Measurements from ENCODE around the gene CLMN.
A peak's percentile ranks its signal among the peaks of the same experiment; 100 is the strongest.

The CLMN gene, protein sequence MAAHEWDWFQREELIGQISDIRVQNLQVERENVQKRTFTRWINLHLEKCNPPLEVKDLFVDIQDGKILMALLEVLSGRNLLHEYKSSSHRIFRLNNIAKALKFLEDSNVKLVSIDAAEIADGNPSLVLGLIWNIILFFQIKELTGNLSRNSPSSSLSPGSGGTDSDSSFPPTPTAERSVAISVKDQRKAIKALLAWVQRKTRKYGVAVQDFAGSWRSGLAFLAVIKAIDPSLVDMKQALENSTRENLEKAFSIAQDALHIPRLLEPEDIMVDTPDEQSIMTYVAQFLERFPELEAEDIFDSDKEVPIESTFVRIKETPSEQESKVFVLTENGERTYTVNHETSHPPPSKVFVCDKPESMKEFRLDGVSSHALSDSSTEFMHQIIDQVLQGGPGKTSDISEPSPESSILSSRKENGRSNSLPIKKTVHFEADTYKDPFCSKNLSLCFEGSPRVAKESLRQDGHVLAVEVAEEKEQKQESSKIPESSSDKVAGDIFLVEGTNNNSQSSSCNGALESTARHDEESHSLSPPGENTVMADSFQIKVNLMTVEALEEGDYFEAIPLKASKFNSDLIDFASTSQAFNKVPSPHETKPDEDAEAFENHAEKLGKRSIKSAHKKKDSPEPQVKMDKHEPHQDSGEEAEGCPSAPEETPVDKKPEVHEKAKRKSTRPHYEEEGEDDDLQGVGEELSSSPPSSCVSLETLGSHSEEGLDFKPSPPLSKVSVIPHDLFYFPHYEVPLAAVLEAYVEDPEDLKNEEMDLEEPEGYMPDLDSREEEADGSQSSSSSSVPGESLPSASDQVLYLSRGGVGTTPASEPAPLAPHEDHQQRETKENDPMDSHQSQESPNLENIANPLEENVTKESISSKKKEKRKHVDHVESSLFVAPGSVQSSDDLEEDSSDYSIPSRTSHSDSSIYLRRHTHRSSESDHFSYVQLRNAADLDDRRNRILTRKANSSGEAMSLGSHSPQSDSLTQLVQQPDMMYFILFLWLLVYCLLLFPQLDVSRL

DNA sequence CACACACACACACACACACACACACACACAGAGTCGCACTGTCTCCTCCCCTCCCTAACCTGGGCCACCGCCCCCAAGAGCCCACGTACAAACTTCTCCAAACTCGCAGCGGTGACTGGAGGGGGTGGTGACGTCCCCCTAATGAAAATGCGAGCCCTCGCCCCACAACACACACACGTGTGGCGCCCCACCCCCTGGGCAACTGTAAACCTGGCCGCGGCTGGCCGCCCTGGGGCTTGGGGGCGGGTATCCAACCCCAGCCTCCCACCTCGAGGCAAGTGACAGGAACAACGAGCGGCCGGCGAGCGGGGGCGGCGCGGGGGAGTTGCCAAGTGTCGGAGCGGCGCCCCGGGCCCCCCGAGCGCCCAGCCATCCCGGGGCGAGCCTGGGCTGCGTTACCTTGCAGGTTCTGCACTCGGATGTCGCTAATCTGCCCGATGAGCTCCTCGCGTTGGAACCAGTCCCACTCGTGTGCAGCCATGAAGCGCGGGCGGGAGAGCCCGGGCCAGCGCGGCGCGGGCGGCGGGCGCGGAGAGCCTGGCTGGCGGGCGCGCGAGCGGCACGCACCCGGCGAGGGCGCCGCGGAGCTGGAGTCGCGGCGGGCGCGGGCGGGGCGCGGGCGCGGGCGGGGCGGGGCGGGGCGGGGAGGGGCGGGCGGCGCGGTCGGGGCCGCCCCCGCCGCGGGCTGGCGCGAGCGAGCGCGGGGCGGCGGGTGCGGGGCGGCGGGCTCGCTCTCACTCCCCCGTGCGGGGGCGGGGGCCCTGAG lies at the start of gene CLMN:
TSS of gene CLMN (minus strand) at position 597 of the 766 bp plus-strand sequence. CDS start at position 481, 116 bp downstream.
- DNase-seq = peak in 1 of 2 experiments; percentile 44

- DNase-seq = no peak
These were observed 45.7 kb upstream of the CLMN start for GRCh38 chr14:95365401-95365800.

DNA sequence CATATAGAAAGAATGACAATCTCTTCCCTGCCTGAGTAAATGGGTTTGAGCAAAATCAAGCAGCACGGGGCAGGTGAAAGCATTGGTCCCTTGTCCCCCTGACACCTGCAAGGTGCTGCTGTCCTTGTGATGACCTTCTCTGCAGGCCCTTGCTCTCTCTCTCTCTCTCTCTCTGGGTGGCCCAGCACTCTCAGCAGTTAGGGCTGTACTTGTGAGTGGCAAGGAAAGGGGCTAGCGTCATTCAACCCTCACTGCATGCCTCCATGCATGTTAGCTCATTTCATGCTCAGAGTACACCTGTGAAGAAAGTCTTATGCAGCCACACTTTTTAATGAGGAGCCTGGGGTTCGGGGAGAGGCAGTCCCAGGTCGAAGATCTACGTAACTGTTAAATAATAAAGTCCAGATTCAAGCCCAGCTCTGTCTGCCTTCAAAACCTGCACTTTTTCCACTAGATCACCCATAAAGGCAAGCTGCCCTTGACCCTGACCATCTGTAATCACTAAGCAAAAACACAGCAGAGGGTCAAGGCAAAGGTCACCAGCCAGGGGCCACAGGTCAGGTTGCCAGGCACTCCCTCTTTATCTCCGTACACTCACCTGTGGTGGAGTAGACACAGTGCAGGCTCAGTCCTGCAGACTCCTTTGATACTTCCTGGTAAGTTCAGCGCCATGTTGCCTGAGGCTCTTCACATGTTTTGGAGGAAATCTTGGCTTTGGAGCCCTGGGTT lies 44.9 kb upstream of the CLMN start:
- DNase-seq = no peak

GRCh38 chr14:95363468-95363954 lies 43.8 kb upstream of the CLMN start:
- DNase-seq = no peak

GRCh38 chr14:95362138-95362494 lies 42.4 kb upstream of the CLMN start:
- no peak for DNase-seq

GRCh38 chr14:95361373-95362137 lies 41.8 kb upstream of the CLMN start:
- no peak for DNase-seq

DNA sequence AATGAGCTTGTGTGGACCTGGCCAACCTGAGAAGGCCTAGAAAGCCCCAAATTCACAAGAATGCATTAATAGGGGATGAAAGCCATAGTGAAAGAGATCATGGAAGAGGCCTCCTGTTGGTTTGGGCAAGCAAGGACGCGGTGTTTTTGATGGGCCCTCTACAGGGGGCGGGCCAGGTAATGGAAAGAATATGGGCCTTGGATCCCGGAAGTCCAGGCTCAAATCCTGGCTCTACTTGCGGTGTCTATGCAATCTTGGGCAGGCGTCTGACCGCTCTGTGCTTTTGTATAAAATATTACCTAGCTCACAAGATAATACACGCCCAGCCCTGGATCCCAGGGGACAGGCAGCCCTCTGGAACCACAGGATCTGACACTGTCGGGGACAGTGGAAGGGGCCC lies 41.1 kb upstream of the CLMN start:
- no peak for DNase-seq

DNA sequence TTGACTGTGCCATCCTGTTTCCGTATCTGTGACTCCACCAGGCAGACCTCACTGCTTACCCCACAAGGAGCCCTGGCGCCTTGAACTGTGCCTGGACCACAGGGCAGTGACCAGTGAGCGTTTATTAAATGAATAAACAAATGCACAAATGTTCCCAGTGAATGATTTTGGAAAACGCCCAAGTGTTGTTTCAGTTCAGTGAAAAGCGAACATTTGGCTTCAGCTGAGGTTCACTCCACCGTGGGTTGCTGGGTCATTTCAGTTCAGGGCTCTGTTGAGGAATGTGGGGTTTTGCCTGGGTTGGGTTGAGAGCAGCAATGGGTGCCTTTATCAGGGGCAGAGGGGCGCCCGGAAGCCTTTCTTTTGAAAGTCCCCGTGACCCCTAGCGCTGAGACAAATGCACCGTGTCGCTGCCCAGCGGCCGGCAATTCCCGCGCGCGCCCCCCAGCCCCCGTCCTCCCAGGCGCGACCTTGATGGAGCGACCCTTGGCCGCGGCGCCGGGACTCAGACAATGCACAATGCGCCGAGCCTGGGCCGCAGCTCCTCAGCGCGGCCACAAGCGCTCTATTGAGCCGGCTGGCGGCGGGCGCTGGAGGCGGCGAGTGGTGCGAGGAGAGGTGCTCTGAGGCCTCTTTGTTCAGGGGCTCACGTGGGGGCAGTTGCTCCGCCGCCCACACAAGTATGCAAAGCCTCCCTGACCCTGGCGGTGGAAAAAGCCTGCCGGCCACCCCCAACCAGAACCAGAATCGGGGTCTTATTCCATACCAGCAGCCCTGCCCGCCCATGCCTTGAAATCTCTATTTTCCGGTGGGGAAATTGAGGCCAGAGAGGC lies 40.5 kb upstream of the CLMN start:
- DNase-seq = no peak

DNA sequence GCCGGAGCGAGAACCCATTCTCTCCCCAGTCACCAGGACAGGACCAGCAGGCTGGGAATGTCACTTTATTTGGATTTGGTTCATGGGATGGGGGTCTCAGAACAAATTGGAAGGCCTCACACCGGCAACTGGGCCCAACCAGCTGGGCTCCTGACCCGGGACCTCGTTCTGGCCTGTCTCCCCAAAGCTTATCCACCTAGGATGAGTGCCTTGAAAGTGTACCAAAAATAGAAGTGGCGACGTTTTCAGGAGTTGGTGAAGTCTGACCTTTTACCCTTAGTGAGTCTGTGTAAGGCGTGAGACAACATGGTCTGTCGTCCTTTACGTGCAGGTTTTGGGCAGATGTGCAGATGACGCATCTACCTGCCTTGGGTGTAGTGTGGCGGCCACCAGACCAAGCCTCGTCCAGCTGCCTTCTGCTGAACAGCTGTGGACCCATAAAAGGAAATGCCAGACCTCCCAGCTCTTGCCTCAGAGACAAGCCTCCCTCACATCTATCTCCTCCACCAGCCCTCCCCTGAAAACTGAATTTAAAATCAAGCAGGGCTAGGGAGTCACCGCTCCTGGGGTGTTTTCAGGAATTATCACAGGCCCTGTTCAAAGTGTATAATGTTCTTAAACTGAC lies 36.6 kb upstream of the CLMN start:
- DNase-seq = no peak

DNA sequence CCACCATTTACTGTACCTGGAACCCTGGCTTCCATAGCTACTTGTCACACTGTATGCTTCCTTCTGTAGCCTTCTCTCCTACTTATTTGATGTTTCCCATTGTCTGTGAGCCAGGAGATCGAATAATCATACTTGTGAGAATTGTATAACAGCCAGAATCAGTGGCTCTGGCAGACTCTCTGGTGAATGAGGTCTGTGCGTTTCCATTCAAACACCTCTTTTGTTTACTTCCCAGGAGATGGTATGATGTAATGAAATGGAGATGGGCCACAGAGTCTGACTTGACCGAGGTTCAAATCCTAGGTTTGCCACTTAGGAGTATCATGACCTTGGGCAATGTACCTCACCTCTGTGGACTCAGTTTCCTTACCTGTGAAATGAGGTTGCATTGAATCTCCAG lies 35.7 kb upstream of the CLMN start:
- no peak for DNase-seq

DNA sequence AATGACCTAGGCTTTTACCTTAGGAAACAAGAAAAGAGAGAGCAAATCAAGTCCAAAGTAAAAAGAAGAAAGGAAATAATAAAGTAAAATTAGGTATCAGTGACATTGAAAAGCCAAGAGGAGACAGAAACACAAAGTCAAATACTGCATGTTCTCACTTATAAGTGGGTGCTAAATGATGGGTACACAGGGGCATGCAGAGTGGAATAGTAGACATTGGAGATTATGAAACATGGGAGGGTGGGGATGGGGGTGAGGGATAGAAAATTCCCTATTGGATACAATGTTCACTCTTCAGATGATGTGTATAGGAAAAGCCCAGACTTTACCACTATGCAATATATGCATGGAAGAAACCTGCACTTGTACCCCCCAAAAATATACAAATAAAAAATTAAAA lies 35.1 kb upstream of the CLMN start:
- no peak for DNase-seq

- DNase-seq = no peak
These were observed 34.0 kb upstream of the CLMN start for GRCh38 chr14:95353664-95354063.

DNA sequence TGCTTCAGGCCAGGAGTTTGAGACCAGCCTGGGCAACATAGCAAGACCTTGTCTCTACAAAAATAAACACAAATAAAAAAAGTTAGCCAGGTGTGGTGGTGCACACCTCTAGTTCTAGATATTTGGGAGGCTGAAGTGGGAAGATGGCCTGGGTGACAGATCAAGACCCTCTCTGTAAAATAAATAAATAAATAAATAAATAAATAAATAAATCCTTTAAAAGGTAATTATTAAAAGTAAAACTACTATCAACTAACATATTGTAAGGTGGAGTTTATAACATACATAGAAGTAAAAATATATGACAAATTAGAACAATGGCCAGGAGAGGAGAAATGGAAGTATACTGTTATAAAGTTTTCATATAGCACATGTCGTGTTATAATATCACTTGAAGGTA lies 33.3 kb upstream of the CLMN start:
- no peak for DNase-seq

- DNase-seq = no peak
These were observed 32.8 kb upstream of the CLMN start for GRCh38 chr14:95352481-95352880.

DNA sequence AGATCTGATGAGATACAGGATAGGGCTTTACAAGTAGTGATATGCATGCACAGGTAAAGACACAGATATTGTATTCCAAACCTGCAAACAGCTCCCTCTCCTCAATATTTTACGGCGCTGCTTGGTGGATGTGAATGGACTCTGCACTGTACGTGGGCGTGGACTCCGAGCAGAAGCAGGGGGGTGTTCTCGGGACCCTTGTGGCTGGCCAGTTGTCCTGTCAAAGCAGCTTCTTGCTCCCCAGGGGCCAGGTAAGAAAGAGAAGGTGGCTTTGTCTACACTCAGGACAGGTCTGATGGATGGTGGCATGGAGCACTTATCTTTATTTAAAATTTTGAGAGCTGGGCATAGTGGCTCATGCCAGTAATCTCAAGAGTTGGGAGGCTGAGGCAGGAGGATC lies 29.5 kb upstream of the CLMN start:
- DNase-seq = no peak

GRCh38 chr14:95348395-95349080 lies 28.8 kb upstream of the CLMN start:
- no peak for DNase-seq

- DNase-seq = no peak
These were observed 27.1 kb upstream of the CLMN start for GRCh38 chr14:95346820-95347219.

DNA sequence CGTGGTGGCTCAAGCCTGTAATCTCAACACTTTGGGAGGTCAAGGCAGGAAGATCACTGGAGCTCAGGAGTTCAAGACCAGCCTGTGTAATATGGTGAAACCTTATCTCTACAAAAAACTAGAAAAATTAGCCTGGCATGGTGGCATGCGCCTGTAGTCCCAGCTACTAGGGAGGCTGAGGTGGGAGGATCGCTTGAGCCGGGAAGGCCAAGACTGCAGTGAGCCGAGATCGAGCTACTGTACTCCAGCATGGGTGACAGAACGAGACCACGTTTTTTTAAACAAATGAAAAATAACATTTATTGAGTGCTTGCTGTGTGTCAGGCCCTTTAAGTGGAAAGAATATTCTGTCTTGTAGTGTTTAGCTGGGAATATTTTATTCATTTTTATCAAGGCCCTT lies 26.6 kb upstream of the CLMN start:
- no peak for DNase-seq

DNA sequence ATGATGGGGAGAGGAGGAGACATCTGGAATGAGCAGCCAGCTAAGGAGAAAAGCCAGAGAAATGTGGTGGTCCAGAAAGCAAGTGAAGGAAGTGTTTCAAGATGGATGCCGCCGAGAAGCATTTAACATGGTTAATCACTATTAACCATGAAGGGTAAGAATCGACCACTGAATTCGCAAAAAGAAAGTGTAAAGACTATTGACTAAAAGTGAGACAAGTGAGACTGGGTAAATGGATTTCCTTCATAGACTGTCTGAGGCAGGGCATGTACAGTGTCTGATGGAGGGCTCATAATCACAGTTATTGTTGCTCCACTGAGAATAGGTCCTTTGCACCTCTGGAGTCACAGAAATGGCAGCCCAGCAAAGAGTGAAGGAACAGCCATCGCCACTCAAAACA lies 25.3 kb upstream of the CLMN start:
- no peak for DNase-seq
